ENCODE data around the gene PLXNB3. TPM values are rescaled to one million over a fixed set of nuclear protein-coding genes. Genes with fewer than 3 reads are reported as not detected.
A peak's percentile ranks its signal among the peaks of the same experiment; 100 is the strongest.

Gene PLXNB3
- total RNA-seq, 1 donor from 2014 or later, result 73.1 TPM

- ATAC-seq, result no peak
- DNase-seq (ENCODE audit: low spot score), result peak; percentile 55
- intact Hi-C loops (cut with DNase I), result loop anchor here (5.0 kb wide), 1 partner anchor 182 kb away; no protein-coding TSS in a partner anchor
These were observed 6.0 kb downstream of the PLXNB3 start for GRCh38 chrX:153769865-153770600.

DNA sequence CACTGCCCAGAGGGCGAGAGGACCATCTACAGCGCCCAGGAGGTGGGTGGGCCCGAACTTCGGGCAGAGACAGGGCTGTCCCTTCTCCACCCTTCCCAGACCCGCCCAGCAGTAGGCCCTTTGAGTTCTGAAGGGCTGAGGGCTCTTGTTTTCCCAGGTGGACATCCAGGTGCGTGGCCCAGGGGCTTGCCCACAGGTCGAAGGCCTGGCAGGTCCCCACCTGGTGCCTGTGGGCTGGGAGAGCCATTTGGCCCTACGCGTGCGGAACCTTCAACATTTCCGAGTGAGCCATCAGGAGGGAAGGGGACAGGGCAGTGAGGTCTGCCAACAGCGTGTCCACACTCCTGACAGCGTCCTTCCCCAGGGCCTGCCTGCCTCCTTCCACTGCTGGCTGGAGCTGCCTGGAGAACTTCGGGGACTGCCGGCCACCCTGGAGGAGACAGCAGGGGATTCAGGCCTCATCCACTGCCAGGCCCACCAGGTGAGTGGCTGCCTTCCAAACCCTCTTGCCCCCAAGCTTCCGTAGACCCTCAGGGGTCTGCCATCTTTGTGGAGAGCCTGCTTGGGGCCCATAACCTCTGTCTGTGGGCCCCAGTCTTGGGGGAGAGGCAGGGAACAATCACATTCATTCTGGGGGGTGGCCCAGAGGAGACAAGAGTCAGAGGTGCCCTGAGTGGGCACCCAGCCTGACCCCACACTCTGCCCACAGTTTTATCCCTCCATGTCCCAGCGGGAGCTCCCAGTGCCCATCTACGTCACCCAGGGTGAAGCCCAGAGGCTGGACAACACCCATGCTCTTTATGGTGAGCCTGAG lies 6.8 kb downstream of the PLXNB3 start:
- intact Hi-C loops (cut with DNase I), result no loop called here
- ATAC-seq, result no peak
- DNase-seq (ENCODE audit: low spot score), result no peak

GRCh38 chrX:153771415-153772315 lies 7.6 kb downstream of the PLXNB3 start:
- ATAC-seq (no peak), DNase-seq (ENCODE audit: low spot score) (peak; percentile 59)
- intact Hi-C loops (cut with DNase I), result no loop called here

- DNase-seq (ENCODE audit: low spot score), result peak; percentile 45
- intact Hi-C loops (cut with DNase I), result no loop called here
- ATAC-seq, result no peak
These were observed 8.5 kb downstream of the PLXNB3 start for GRCh38 chrX:153772316-153773217.

GRCh38 chrX:153773218-153773611 lies 9.2 kb downstream of the PLXNB3 start:
- intact Hi-C loops (cut with DNase I), result no loop called here
- DNase-seq (ENCODE audit: low spot score) (peak; percentile 55), ATAC-seq (no peak)

DNA sequence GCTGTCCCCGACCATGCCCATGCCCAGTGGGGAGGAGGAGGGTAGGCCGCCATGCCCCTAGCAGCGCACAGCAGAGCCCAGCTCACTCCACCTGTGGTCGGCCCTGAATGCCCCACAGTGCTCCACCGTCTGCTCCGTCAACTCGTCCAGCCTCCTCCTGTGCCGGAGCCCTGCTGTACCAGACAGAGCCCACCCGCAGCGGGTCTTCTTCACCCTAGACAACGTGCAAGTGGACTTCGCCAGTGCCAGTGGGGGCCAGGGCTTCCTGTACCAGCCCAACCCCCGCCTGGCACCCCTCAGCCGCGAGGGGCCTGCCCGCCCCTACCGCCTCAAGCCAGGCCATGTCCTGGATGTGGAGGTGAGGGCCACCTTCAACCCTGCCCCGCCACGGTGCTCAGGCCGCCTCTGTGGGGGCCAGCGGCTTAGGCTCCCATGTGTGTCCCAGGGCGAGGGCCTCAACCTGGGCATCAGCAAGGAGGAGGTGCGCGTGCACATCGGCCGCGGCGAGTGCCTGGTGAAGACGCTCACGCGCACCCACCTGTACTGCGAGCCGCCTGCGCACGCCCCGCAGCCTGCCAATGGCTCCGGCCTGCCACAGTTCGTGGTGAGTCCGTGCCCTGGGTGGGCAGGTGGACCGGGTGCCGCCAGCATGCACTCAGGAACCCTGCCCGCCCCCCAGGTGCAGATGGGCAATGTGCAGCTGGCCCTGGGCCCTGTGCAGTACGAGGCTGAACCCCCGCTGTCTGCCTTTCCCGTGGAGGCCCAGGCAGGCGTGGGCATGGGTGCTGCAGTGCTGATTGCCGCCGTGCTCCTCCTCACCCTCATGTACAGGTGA lies 9.9 kb downstream of the PLXNB3 start:
- ATAC-seq (no peak), DNase-seq (ENCODE audit: low spot score) (no peak)
- intact Hi-C loops (cut with DNase I), result no loop called here

DNA sequence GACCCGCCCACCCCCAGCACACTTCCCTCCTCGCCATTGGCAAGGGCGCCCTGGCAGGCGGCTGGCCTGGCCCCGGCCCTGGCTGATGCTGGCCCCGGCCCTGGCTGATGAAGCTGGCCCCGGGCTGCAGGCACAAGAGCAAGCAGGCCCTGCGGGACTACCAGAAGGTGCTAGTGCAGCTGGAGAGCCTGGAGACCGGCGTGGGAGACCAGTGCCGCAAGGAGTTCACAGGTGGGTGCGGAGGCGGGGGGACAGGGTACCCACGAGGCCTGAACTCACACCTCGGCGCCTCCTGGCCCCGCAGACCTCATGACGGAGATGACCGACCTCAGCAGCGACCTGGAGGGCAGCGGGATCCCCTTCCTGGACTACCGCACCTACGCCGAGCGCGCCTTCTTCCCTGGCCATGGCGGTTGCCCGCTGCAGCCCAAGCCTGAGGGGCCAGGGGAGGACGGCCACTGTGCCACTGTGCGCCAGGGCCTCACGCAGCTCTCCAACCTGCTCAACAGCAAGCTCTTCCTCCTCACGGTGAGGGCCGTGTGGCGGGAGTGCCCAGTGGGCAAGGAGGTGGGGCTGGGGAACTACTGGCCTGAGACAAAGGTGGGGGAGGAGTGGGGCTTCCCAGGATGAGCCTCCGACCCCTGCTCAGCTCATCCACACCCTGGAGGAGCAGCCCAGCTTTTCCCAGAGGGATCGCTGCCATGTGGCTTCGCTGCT lies 10.7 kb downstream of the PLXNB3 start:
- intact Hi-C loops (cut with DNase I), result no loop called here
- DNase-seq (ENCODE audit: low spot score) (no peak), ATAC-seq (no peak)

- intact Hi-C loops (cut with DNase I), result no loop called here
- no peak for ATAC-seq
- no peak for DNase-seq (ENCODE audit: low spot score)
These were observed 11.5 kb downstream of the PLXNB3 start for GRCh38 chrX:153775293-153776119.

DNA sequence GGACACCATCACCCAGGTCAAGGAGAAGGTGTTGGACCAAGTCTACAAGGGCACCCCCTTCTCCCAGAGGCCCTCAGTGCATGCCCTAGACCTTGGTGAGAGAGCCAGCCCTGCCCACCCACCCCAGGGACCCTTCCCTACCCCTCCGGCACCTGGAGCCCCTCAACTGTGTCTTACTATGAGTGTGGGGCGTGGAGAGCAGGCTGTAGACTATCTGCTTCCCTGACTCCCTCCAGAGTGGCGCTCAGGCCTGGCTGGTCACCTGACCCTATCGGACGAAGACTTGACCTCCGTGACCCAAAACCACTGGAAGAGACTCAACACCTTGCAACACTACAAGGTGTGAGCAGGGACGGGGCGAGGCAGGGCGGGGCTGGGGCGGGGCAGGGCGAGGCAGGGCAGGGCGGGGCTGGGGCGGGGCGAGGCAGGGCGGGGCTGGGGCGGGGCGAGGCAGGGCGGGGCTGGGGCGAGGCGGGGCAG lies 12.1 kb downstream of the PLXNB3 start:
- intact Hi-C loops (cut with DNase I), result no loop called here
- DNase-seq (ENCODE audit: low spot score) (no peak), ATAC-seq (no peak)

DNA sequence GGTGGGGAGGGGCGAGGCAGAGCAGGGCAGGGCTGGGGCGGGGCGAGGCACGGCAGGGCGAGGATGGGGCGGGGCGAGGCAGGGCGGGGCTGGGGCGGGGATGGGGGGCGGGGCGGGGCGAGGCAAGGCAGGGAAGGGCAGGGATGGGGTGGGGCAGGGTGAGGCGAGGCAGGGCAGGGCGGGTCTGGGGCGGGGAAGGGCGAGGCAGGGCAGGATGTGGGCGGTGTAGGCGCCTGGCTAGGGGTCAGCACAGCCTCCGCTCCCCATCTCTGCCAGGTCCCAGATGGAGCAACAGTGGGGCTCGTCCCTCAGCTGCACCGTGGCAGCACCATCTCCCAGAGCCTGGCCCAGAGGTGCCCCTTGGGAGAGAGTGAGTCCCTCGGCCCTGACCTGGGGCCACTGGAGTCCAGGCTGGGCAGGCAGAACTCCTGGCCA lies 12.6 kb downstream of the PLXNB3 start:
- ATAC-seq, result no peak
- no peak for DNase-seq (ENCODE audit: low spot score)
- intact Hi-C loops (cut with DNase I), result no loop called here

- ATAC-seq (no peak), DNase-seq (ENCODE audit: low spot score) (no peak)
- intact Hi-C loops (cut with DNase I), result no loop called here
These were observed 13.4 kb downstream of the PLXNB3 start for GRCh38 chrX:153777261-153778090.

DNA sequence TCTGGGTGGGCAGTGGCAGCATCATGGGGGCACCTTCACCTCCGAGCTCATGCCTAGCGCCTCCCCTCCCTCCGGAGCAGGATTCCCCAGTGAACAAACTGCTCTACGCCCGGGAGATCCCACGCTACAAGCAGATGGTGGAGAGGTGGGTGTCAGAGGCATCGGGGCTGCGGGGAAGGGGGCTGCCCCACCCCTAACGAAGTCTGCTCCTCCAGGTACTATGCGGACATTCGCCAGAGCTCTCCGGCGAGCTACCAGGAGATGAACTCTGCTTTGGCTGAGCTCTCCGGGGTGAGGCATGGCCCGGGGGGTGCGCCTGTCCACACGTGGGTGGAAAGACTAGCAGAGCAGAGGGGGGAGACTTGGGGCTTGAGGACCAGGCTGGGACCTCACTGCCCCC lies 14.1 kb downstream of the PLXNB3 start:
- DNase-seq (ENCODE audit: low spot score) (no peak), ATAC-seq (no peak)
- intact Hi-C loops (cut with DNase I), result no loop called here

DNA sequence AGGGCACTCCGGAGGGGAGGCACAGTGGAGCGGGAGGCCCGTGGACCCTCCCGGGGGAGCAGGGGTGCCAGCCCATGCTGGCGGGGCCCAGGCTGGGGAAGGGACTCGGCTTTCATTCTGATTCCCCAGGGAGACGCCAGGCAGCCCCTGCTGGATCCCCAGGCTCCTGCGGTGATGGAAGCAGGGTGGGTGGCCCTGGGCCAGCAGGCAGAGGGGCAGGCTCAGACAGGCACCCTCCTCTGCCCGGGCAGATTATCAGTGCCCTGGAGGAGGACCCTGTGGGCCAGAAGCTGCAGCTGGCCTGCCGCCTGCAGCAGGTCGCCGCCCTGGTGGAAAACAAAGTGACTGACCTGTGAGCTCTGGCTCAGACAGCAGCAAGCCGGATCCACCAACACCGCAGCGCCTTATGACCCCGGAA lies 14.6 kb downstream of the PLXNB3 start:
- DNase-seq (ENCODE audit: low spot score) (no peak), ATAC-seq (no peak)
- intact Hi-C loops (cut with DNase I), result no loop called here

GRCh38 chrX:153779891-153780677 lies 16.0 kb downstream of the PLXNB3 start:
- intact Hi-C loops (cut with DNase I), result loop anchor here (5.0 kb wide), 1 partner anchor 182 kb away; no protein-coding TSS in a partner anchor
- DNase-seq (ENCODE audit: low spot score) (no peak), ATAC-seq (no peak)
